ENCODE measurements around the gene NCAM2. TPM values are rescaled to one million over a fixed set of nuclear protein-coding genes. Genes with fewer than 3 reads are reported as not detected.

The NCAM2 gene
- polyA plus RNA-seq, 1 experiment, result 0.83 TPM

- no peak overlapping the region for H3K4me3 ChIP-seq (ENCODE audit: low read depth, low read length)
- no peak for DNase-seq (ENCODE audit: low read depth)
- ChIA-PET POLR2A (no interaction called here), CTCF (no interaction called here)
- TF ChIP-seq, protein P1, sequence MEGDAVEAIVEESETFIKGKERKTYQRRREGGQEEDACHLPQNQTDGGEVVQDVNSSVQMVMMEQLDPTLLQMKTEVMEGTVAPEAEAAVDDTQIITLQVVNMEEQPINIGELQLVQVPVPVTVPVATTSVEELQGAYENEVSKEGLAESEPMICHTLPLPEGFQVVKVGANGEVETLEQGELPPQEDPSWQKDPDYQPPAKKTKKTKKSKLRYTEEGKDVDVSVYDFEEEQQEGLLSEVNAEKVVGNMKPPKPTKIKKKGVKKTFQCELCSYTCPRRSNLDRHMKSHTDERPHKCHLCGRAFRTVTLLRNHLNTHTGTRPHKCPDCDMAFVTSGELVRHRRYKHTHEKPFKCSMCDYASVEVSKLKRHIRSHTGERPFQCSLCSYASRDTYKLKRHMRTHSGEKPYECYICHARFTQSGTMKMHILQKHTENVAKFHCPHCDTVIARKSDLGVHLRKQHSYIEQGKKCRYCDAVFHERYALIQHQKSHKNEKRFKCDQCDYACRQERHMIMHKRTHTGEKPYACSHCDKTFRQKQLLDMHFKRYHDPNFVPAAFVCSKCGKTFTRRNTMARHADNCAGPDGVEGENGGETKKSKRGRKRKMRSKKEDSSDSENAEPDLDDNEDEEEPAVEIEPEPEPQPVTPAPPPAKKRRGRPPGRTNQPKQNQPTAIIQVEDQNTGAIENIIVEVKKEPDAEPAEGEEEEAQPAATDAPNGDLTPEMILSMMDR (IDR thresholded peaks at IDR 0.05; ENCODE audit: insufficient read depth, low read depth, low read length), result no peak
- H3K36me3 ChIP-seq (ENCODE audit: control insufficient read depth, insufficient read depth, low read length), result no peaks in the 10 kb centered on the region
- H3K27me3 ChIP-seq (ENCODE audit: control insufficient read depth, insufficient read depth, low read length), result no peaks in the 10 kb centered on the region
Measured at GRCh38 chr21:21247424-21247823, 249.2 kb downstream of the NCAM2 start.

- TF ChIP-seq, protein P1 (IDR thresholded peaks at IDR 0.05; ENCODE audit: insufficient read depth, low read depth, low read length), result no peak
- Histone ChIP-seq H3K27me3 (ENCODE audit: control insufficient read depth, insufficient read depth, low read length) (no peaks in the 10 kb centered on the region), H3K4me3 (ENCODE audit: low read depth, low read length) (no peak overlapping the region), H3K36me3 (ENCODE audit: control insufficient read depth, insufficient read depth, low read length) (no peaks in the 10 kb centered on the region)
- DNase-seq (ENCODE audit: low read depth), result no peak
- CTCF ChIA-PET, result no interaction called here
- POLR2A ChIA-PET, result interaction anchor here (0.6 kb wide), 1 partner anchor 191 kb away, joined by 3 read pairs; no protein-coding TSS in a partner anchor
Measured at GRCh38 chr21:21262048-21262447, 263.8 kb downstream of the NCAM2 start.

GRCh38 chr21:21268061-21268471, 269.9 kb downstream of the NCAM2 start:
- DNase-seq (ENCODE audit: low read depth), result no peak
- Histone ChIP-seq H3K27me3 (ENCODE audit: control insufficient read depth, insufficient read depth, low read length) (no peaks in the 10 kb centered on the region), H3K4me3 (ENCODE audit: low read depth, low read length) (no peak overlapping the region), H3K36me3 (ENCODE audit: control insufficient read depth, insufficient read depth, low read length) (no peaks in the 10 kb centered on the region)
- TF ChIP-seq, protein P1 (IDR thresholded peaks at IDR 0.05; ENCODE audit: insufficient read depth, low read depth, low read length), result no peak
- POLR2A ChIA-PET, result no interaction called here
- CTCF ChIA-PET, result no interaction called here

DNA sequence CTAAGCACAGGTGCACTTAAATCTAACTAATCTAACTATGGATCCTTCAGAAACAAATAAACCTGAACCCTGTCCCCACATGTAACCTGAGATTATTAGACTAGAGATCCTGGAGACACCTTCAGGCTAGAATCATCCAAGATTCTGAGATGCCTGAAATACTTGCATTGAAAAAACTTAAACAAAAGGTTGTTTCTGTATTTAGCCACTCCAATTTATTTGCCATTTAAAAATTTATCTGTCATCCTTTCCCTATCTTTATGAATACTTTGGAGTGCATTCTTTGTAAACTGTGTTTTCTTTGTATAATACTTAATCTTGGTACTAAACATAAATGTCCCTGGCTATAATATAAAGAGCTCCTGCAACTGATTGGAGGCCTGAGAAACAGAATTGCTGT, 270.7 kb downstream of the NCAM2 start:
- DNase-seq (ENCODE audit: low read depth), result no peak
- H3K4me3 ChIP-seq (ENCODE audit: low read depth, low read length), result no peak overlapping the region
- ChIA-PET CTCF (no interaction called here), POLR2A (no interaction called here)
- H3K27me3 ChIP-seq (ENCODE audit: control insufficient read depth, insufficient read depth, low read length), result no peaks in the 10 kb centered on the region
- TF ChIP-seq, protein P1 (IDR thresholded peaks at IDR 0.05; ENCODE audit: insufficient read depth, low read depth, low read length), result no peak
- H3K36me3 ChIP-seq (ENCODE audit: control insufficient read depth, insufficient read depth, low read length), result no peaks in the 10 kb centered on the region

- ChIA-PET POLR2A (no interaction called here), CTCF (no interaction called here)
- TF ChIP-seq, protein P1 (IDR thresholded peaks at IDR 0.05; ENCODE audit: insufficient read depth, low read depth, low read length), result no peak
- DNase-seq (ENCODE audit: low read depth), result no peak
- H3K36me3 ChIP-seq (ENCODE audit: control insufficient read depth, insufficient read depth, low read length), result no peaks in the 10 kb centered on the region
- no peak overlapping the region for H3K4me3 ChIP-seq (ENCODE audit: low read depth, low read length)
- no peaks in the 10 kb centered on the region for H3K27me3 ChIP-seq (ENCODE audit: control insufficient read depth, insufficient read depth, low read length)
Measured at GRCh38 chr21:21279193-21279901, 281.1 kb downstream of the NCAM2 start.
